ENCODE results near the gene TYROBP.

- TF ChIP-seq, protein P1, sequence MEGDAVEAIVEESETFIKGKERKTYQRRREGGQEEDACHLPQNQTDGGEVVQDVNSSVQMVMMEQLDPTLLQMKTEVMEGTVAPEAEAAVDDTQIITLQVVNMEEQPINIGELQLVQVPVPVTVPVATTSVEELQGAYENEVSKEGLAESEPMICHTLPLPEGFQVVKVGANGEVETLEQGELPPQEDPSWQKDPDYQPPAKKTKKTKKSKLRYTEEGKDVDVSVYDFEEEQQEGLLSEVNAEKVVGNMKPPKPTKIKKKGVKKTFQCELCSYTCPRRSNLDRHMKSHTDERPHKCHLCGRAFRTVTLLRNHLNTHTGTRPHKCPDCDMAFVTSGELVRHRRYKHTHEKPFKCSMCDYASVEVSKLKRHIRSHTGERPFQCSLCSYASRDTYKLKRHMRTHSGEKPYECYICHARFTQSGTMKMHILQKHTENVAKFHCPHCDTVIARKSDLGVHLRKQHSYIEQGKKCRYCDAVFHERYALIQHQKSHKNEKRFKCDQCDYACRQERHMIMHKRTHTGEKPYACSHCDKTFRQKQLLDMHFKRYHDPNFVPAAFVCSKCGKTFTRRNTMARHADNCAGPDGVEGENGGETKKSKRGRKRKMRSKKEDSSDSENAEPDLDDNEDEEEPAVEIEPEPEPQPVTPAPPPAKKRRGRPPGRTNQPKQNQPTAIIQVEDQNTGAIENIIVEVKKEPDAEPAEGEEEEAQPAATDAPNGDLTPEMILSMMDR (IDR thresholded peaks at IDR 0.05) = no peak
- TF ChIP-seq POLR2A (IDR thresholded peaks at IDR 0.05) (no peak), EP300 (IDR thresholded peaks at IDR 0.05) (no peak)
These were observed 1.6 kb upstream of the TYROBP start for GRCh38 chr19:35909684-35910035.
